ENCODE results near the gene TMPRSS9. TPM values are rescaled to one million over a fixed set of nuclear protein-coding genes. Genes with fewer than 3 reads are reported as not detected.

TMPRSS9 gene
- total RNA-seq, 2 donors from 2014 or later: not detected

GRCh38 chr19:2426611-2427428, 66.8 kb downstream of the TMPRSS9 start:
- intact Hi-C loops (cut with DNase I): no loop called here
- DNase-seq (ENCODE audit: low spot score): peak; percentile 85

- intact Hi-C loops (cut with DNase I): loop anchor here in 1 of 2 donors (2.0 kb wide), 1 partner anchor 37 kb away; no protein-coding TSS in a partner anchor
- DNase-seq (ENCODE audit: low spot score): peak; percentile 99
These were observed 67.6 kb downstream of the TMPRSS9 start, which contains the start of gene TIMM13 for GRCh38 chr19:2427429-2428320. TIMM13 (minus strand) TSS chr19:2427586; CDS start chr19:2427533, 53 bp downstream.

- intact Hi-C loops (cut with DNase I): loop anchor here in 1 of 2 donors (2.0 kb wide), 1 partner anchor 36 kb away; no protein-coding TSS in a partner anchor
- peak; percentile 83 for DNase-seq (ENCODE audit: low spot score)
These were observed 68.2 kb downstream of the TMPRSS9 start for GRCh38 chr19:2428321-2428690.

GRCh38 chr19:2428756-2429711, 69.0 kb downstream of the TMPRSS9 start:
- no peak for DNase-seq (ENCODE audit: low spot score)
- intact Hi-C loops (cut with DNase I): loop anchor here in 1 of 2 donors (2.0 kb wide), 1 partner anchor 36 kb away; no protein-coding TSS in a partner anchor

GRCh38 chr19:2429917-2430535, 70.0 kb downstream of the TMPRSS9 start:
- intact Hi-C loops (cut with DNase I): loop anchor here in 1 of 2 donors (2.0 kb wide), 1 partner anchor 35 kb away; no protein-coding TSS in a partner anchor
- peak; percentile 76 for DNase-seq (ENCODE audit: low spot score)

- DNase-seq (ENCODE audit: low spot score): no peak
- intact Hi-C loops (cut with DNase I): no loop called here
These were observed 71.4 kb downstream of the TMPRSS9 start for GRCh38 chr19:2431318-2432055.

- DNase-seq (ENCODE audit: low spot score): no peak
- intact Hi-C loops (cut with DNase I): no loop called here
These were observed 72.2 kb downstream of the TMPRSS9 start for GRCh38 chr19:2432131-2432848.

- DNase-seq (ENCODE audit: low spot score): no peak
- intact Hi-C loops (cut with DNase I): no loop called here
These were observed 73.8 kb downstream of the TMPRSS9 start for GRCh38 chr19:2433854-2434253.

GRCh38 chr19:2434267-2434666, 74.2 kb downstream of the TMPRSS9 start:
- no peak for DNase-seq (ENCODE audit: low spot score)
- intact Hi-C loops (cut with DNase I): no loop called here

- no peak for DNase-seq (ENCODE audit: low spot score)
These were observed 74.7 kb downstream of the TMPRSS9 start for GRCh38 chr19:2434721-2435265.

GRCh38 chr19:2436384-2436783, 76.3 kb downstream of the TMPRSS9 start:
- DNase-seq (ENCODE audit: low spot score): no peak
- intact Hi-C loops (cut with DNase I): no loop called here

More at GRCh38 chr19:2434721-2435265, 74.7 kb downstream of the TMPRSS9 start:
- intact Hi-C loops (cut with DNase I): no loop called here

- DNase-seq (ENCODE audit: low spot score): no peak
- intact Hi-C loops (cut with DNase I): no loop called here
These were observed 76.9 kb downstream of the TMPRSS9 start for GRCh38 chr19:2436926-2437325.

GRCh38 chr19:2438178-2438577, 78.1 kb downstream of the TMPRSS9 start:
- DNase-seq (ENCODE audit: low spot score): no peak
- intact Hi-C loops (cut with DNase I): no loop called here

GRCh38 chr19:2440515-2440914, 80.5 kb downstream of the TMPRSS9 start:
- intact Hi-C loops (cut with DNase I): loop anchor here in 1 of 2 donors (1.0 kb wide), 1 partner anchor 30 kb away; no protein-coding TSS in a partner anchor
- no peak for DNase-seq (ENCODE audit: low spot score)

- no peak for DNase-seq (ENCODE audit: low spot score)
- intact Hi-C loops (cut with DNase I): no loop called here
These were observed 81.2 kb downstream of the TMPRSS9 start for GRCh38 chr19:2441096-2441752.

- intact Hi-C loops (cut with DNase I): no loop called here
- DNase-seq (ENCODE audit: low spot score): no peak
These were observed 83.2 kb downstream of the TMPRSS9 start for GRCh38 chr19:2443116-2443784.

All from posterior vena cava (tissue), 2 donors.